H9 (cell line): ENCODE results near the gene ITGA8. TPM values are rescaled to one million over a fixed set of nuclear protein-coding genes. Genes with fewer than 3 reads are reported as not detected.

Source experiments
- DNase-seq: peaks from one replicate; pipeline ENCODE4 v3.0.0-alpha.2; 2017
- H2AFZ ChIP-seq: one replicate; pipeline ENCODE4 v1.6.1; 2013; ENCODE audit warnings: mild to moderate bottlenecking, low read length, control low read depth, moderate library complexity
- H2AK5ac ChIP-seq: 2 replicates; pipeline ENCODE4 v1.6.1; 2013; ENCODE audit warnings: low read length, control low read depth, mixed read lengths; ENCODE audit not compliant: insufficient read length
- H2BK120ac ChIP-seq: one replicate; pipeline ENCODE4 v1.6.1; 2013; ENCODE audit warnings: low read depth, mild to moderate bottlenecking, low read length, control low read depth, inconsistent platforms; ENCODE audit not compliant: poor library complexity, severe bottlenecking
- H2BK12ac ChIP-seq: 2 replicates; pipeline ENCODE4 v1.6.1; 2013; ENCODE audit warnings: low read length, control low read depth, mixed read lengths, low read depth; ENCODE audit not compliant: insufficient read length
- H2BK15ac ChIP-seq: 2 replicates; pipeline ENCODE4 v1.6.1; 2013; ENCODE audit warnings: low read depth, low read length, control low read depth
- H2BK20ac ChIP-seq: one replicate; pipeline ENCODE4 v1.6.1; 2013; ENCODE audit warnings: low read depth, mild to moderate bottlenecking, low read length, control low read depth, inconsistent platforms; ENCODE audit not compliant: poor library complexity, severe bottlenecking
- H2BK5ac ChIP-seq: 2 replicates; pipeline ENCODE4 v1.6.1; 2013; ENCODE audit warnings: low read length, control low read depth, mixed read lengths; ENCODE audit not compliant: insufficient read length
- H3K14ac ChIP-seq: 2 replicates; pipeline ENCODE4 v1.6.1; 2013; ENCODE audit warnings: low read length, control low read depth; ENCODE audit not compliant: insufficient read depth
- H3K18ac ChIP-seq: 2 replicates; pipeline ENCODE4 v1.6.1; 2013; ENCODE audit warnings: low read depth, mild to moderate bottlenecking, mixed read lengths, low read length, control low read depth; ENCODE audit not compliant: insufficient read length
- H3K23ac ChIP-seq: 2 replicates; pipeline ENCODE4 v1.6.1; 2013; ENCODE audit warnings: low read length, control low read depth, mixed read lengths, low read depth; ENCODE audit not compliant: insufficient read length
- H3K23me2 ChIP-seq: 2 replicates; pipeline ENCODE4 v1.6.1; 2013; ENCODE audit warnings: low read depth, mild to moderate bottlenecking, mixed read lengths, low read length, control low read depth; ENCODE audit not compliant: insufficient read length, poor library complexity, severe bottlenecking
- H3K27ac ChIP-seq: 2 replicates; pipeline ENCODE4 v1.5.1; 2013; ENCODE audit warnings: low read length, control low read depth, mixed read lengths, low read depth; ENCODE audit not compliant: insufficient read length
- H3K27me3 ChIP-seq: 2 replicates; pipeline ENCODE4 v1.6.1; 2013; ENCODE audit warnings: low read length, control low read depth, inconsistent platforms; ENCODE audit not compliant: insufficient read depth
- H3K4ac ChIP-seq: 2 replicates; pipeline ENCODE4 v1.6.1; 2013; ENCODE audit warnings: low read depth, mild to moderate bottlenecking, control low read depth, inconsistent platforms, low read length, moderate library complexity
- H3K4me1 ChIP-seq: 2 replicates; pipeline ENCODE4 v1.6.1; 2013; ENCODE audit warnings: low read length, control low read depth, inconsistent platforms; ENCODE audit not compliant: insufficient read depth
- H3K4me2 ChIP-seq: 2 replicates; pipeline ENCODE4 v1.6.1; 2013; ENCODE audit warnings: low read length, control low read depth, mixed read lengths; ENCODE audit not compliant: insufficient read length, insufficient read depth
- H3K56ac ChIP-seq: 2 replicates; pipeline ENCODE4 v1.6.1; 2013; ENCODE audit warnings: low read depth, mild to moderate bottlenecking, mixed read lengths, low read length, control low read depth; ENCODE audit not compliant: insufficient read length
- H3K79me1 ChIP-seq: 2 replicates; pipeline ENCODE4 v1.6.1; 2013; ENCODE audit warnings: low read depth, mild to moderate bottlenecking, moderate library complexity, low read length, control low read depth, inconsistent platforms; ENCODE audit not compliant: insufficient read depth, poor library complexity, severe bottlenecking
- H3K79me2 ChIP-seq: 2 replicates; pipeline ENCODE4 v1.6.1; 2013; ENCODE audit warnings: low read length, control low read depth, inconsistent platforms; ENCODE audit not compliant: insufficient read depth
- H3K9ac ChIP-seq: 2 replicates; pipeline ENCODE4 v1.6.1; 2013; ENCODE audit warnings: low read length, control low read depth, mixed read lengths; ENCODE audit not compliant: insufficient read length; ENCODE audit errors: extremely low read depth
- H3K9me3 ChIP-seq: one replicate; pipeline ENCODE4 v1.6.1; 2013; ENCODE audit warnings: low read depth, low read length, inconsistent platforms; ENCODE audit not compliant: control insufficient read depth
- H3T11ph ChIP-seq: one replicate; pipeline ENCODE4 v1.6.1; 2013; ENCODE audit warnings: mild to moderate bottlenecking, low read length, control low read depth, inconsistent platforms
- H4K20me1 ChIP-seq: one replicate; pipeline ENCODE4 v1.6.1; 2013; ENCODE audit not compliant: control insufficient read depth, insufficient read length, insufficient read depth
- H4K5ac ChIP-seq: 2 replicates; pipeline ENCODE4 v1.6.1; 2013; ENCODE audit warnings: low read depth, mild to moderate bottlenecking, mixed read lengths, low read length, control low read depth; ENCODE audit not compliant: insufficient read length
- H4K8ac ChIP-seq: replicated peaks from 2 replicates; pipeline ENCODE4 v1.6.1; 2013; ENCODE audit warnings: low read length, control low read depth, mixed read lengths, low read depth; ENCODE audit not compliant: insufficient read length
- H4K91ac ChIP-seq: 2 replicates; pipeline ENCODE4 v1.6.1; 2013; ENCODE audit warnings: low read depth, mild to moderate bottlenecking, moderate library complexity, mixed read lengths, low read length, control low read depth; ENCODE audit not compliant: insufficient read length
- H3K27ac Mint-ChIP-seq, 3 experiments: 2 replicates in 2 of 3; 3 replicates in 1 of 3; pipeline ENCODE4 v1.8.0; 2020 to 2021; ENCODE audit warnings: mixed read lengths in 3 of 3, mild to moderate bottlenecking in 1 of 3, moderate library complexity in 1 of 3
- H3K27me3 Mint-ChIP-seq: 2 replicates; pipeline ENCODE4 v1.8.0; 2021; ENCODE audit warnings: low read depth, mild to moderate bottlenecking, moderate library complexity, mixed read lengths
- H3K36me3 Mint-ChIP-seq, 3 experiments: 2 replicates in 2 of 3; 3 replicates in 1 of 3; pipeline ENCODE4 v1.8.0; 2020 to 2021; ENCODE audit warnings: low read depth in 3 of 3, mixed read lengths in 3 of 3; ENCODE audit not compliant: insufficient read depth in 1 of 3
- H3K4me1 Mint-ChIP-seq, 2 experiments: 2 replicates each; pipeline ENCODE4 v1.8.0; 2020; ENCODE audit warnings: mixed read lengths in 2 of 2
- H3K4me3 Mint-ChIP-seq, 2 experiments: 2 replicates in 1 of 2; 3 replicates in 1 of 2; pipeline ENCODE4 v1.8.0; 2020 to 2021; ENCODE audit warnings: mild to moderate bottlenecking in 2 of 2, mixed read lengths in 2 of 2, moderate library complexity in 1 of 2
- H3K9me3 Mint-ChIP-seq, 2 experiments: 2 replicates in 1 of 2; 3 replicates in 1 of 2; pipeline ENCODE4 v1.8.0; 2020; ENCODE audit warnings: mild to moderate bottlenecking in 2 of 2, mixed read lengths in 2 of 2, moderate library complexity in 1 of 2
- CTCF ChIP-seq: fragments of 200-600 bp; sonication (generic); conservative IDR thresholded peaks from 3 replicates; pipeline ENCODE4 v1.8.0; 2021; ENCODE audit warnings: antibody characterized with exemption, mild to moderate bottlenecking
- WGBS: extraction: QIAGEN DNeasy Blood & Tissue Kit; methylation state at CpG from one replicate; pipeline ENCODE4 v1.1.7; 2013; ENCODE audit warnings: missing lambda C conversion rate, low lambda C conversion rate, mixed read lengths; ENCODE audit not compliant: insufficient read length; ENCODE audit errors: extremely low coverage; 5-methylcytosine and 5-hydroxymethylcytosine counted together
- total RNA-seq: library from RNA; stranded (reverse); gene quantifications from 2 replicates; pipeline ENCODE4 v1.2.1, GENCODE V29; 2021

Gene ITGA8
- total RNA-seq, 1 experiment from 2014 or later = not detected

GRCh38 chr10:15652757-15653156, 67.0 kb downstream of the ITGA8 start:
- H3T11ph ChIP-seq = no peak overlapping the region
- H3K14ac ChIP-seq = no peak overlapping the region
- H4K5ac ChIP-seq = no peak overlapping the region
- H3K9ac ChIP-seq = no peak overlapping the region
- H3K9me3 ChIP-seq = no peaks in the 10 kb centered on the region
- H3K56ac ChIP-seq = no peak overlapping the region
- 0 out of 7 replicates have a peak overlapping the region, but pooled peaks of 1 of the 3 experiments have one; percentile 21 for H3K27ac Mint-ChIP-seq
- no peak overlapping the region for H4K91ac ChIP-seq
- DNase-seq = no peak
- no peak overlapping the region for H2BK15ac ChIP-seq
- H2BK5ac ChIP-seq = no peak overlapping the region
- no peak overlapping the region for H3K18ac ChIP-seq
- H3K23ac ChIP-seq = no peak overlapping the region
- H3K79me2 ChIP-seq = no peaks in the 10 kb centered on the region
- 0 out of 4 replicates have a peak, but pooled peaks cover 0 to 3% of the 10 kb centered on the region in 2 experiments for H3K4me1 Mint-ChIP-seq
- no peak overlapping the region for H3K4ac ChIP-seq
- no peak overlapping the region for H4K8ac ChIP-seq
- H3K79me1 ChIP-seq = no peaks in the 10 kb centered on the region
- H3K4me2 ChIP-seq = no peak overlapping the region
- H2BK120ac ChIP-seq = no peak overlapping the region
- no peaks in the 10 kb centered on the region for H3K36me3 Mint-ChIP-seq
- H2BK12ac ChIP-seq = no peak overlapping the region
- no peaks in the 10 kb centered on the region for H3K4me1 ChIP-seq
- no peaks in the 10 kb centered on the region for H4K20me1 ChIP-seq
- no peak overlapping the region for H3K4me3 Mint-ChIP-seq
- no peaks in the 10 kb centered on the region for H3K27me3 ChIP-seq
- no CpG with 5 or more reads among the region's 4 CpGs for WGBS
- TF ChIP-seq CTCF = no peak
- H3K23me2 ChIP-seq = no peaks in the 10 kb centered on the region
- no peak overlapping the region for H2AFZ ChIP-seq
- H2BK20ac ChIP-seq = no peak overlapping the region
- H3K27ac ChIP-seq = no peak overlapping the region
- no peaks in the 10 kb centered on the region for H3K9me3 Mint-ChIP-seq
- H2AK5ac ChIP-seq = no peak overlapping the region
- H3K27me3 Mint-ChIP-seq = no peaks in the 10 kb centered on the region
